Activated naive CD4-positive, alpha-beta T cell treated with Interleukin-2 at 50 U/mL for 16 hours (primary cell): ENCODE measurements around the gene ARHGAP11B.
A peak's percentile ranks its signal among the peaks of the same experiment; 100 is the strongest.
"Not testable (repeated sequence)": the region's sequence is repeated elsewhere in the genome, so short reads cannot be mapped to it uniquely, and the experiment has no call there.

Experiments
- DNase-seq: peaks from one replicate; pipeline ENCODE4 v3.0.0-alpha.2; 2020

Gene ARHGAP11B

GRCh38 chr15:30625436-30626193 lies at the start of gene ARHGAP11B:
ARHGAP11B (plus strand) TSS chr15:30626128.
- peak; percentile 96 for DNase-seq

GRCh38 chr15:30579394-30579970 lies 46.4 kb upstream of the ARHGAP11B start:
- DNase-seq: not testable (repeated sequence)

GRCh38 chr15:30580716-30581115 lies 45.2 kb upstream of the ARHGAP11B start:
- DNase-seq: not testable (repeated sequence)

GRCh38 chr15:30598953-30599352 lies 27.0 kb upstream of the ARHGAP11B start:
- not testable (repeated sequence) for DNase-seq

GRCh38 chr15:30603796-30604195 lies 22.1 kb upstream of the ARHGAP11B start, which contains the start of gene GOLGA8H:
GOLGA8H (plus strand) TSS chr15:30604028; CDS start chr15:30604126, 98 bp downstream.
- not testable (repeated sequence) for DNase-seq

- not testable (repeated sequence) for DNase-seq
Observed at GRCh38 chr15:30612271-30612670, 13.7 kb upstream of the ARHGAP11B start.

- DNase-seq: not testable (repeated sequence)
Observed at GRCh38 chr15:30621342-30621741, 4.6 kb upstream of the ARHGAP11B start.

GRCh38 chr15:30626194-30626565 lies 252 bp downstream of the ARHGAP11B start:
- not testable (repeated sequence) for DNase-seq

- DNase-seq: not testable (repeated sequence)
Observed at GRCh38 chr15:30626632-30627031, 704 bp downstream of the ARHGAP11B start.

- DNase-seq: no peak
Observed at GRCh38 chr15:30650012-30650929, 24.3 kb downstream of the ARHGAP11B start.

- not testable (repeated sequence) for DNase-seq
Observed at GRCh38 chr15:30661154-30661553, 35.2 kb downstream of the ARHGAP11B start.

GRCh38 chr15:30669621-30670020 lies 43.7 kb downstream of the ARHGAP11B start:
- not testable (repeated sequence) for DNase-seq

- DNase-seq: no peak
Observed at GRCh38 chr15:30670056-30670455, 44.1 kb downstream of the ARHGAP11B start.

GRCh38 chr15:30671309-30671708 lies 45.4 kb downstream of the ARHGAP11B start:
- DNase-seq: no peak

GRCh38 chr15:30675126-30675525 lies 49.2 kb downstream of the ARHGAP11B start:
- no peak for DNase-seq

- not testable (repeated sequence) for DNase-seq
Observed at GRCh38 chr15:30675891-30676290, 50.0 kb downstream of the ARHGAP11B start.

- DNase-seq: not testable (repeated sequence)
Observed at GRCh38 chr15:30680997-30681396, 55.1 kb downstream of the ARHGAP11B start.

- not testable (repeated sequence) for DNase-seq
Observed at GRCh38 chr15:30685709-30686285, 59.9 kb downstream of the ARHGAP11B start.

- not testable (repeated sequence) for DNase-seq
Observed at GRCh38 chr15:30686651-30687050, 60.7 kb downstream of the ARHGAP11B start.
